ENCODE results near the gene PIK3C3. TPM values are rescaled to one million over a fixed set of nuclear protein-coding genes. Genes with fewer than 3 reads are reported as not detected.
A peak's percentile ranks its signal among the peaks of the same experiment; 100 is the strongest.

The PIK3C3 gene
- 10 to 100 TPM; 51.2 to 72.1 TPM for total RNA-seq

- TF ChIP-seq CTCF (IDR thresholded peaks at IDR 0.05): no peak
- DNase-seq (ENCODE audit: low spot score): peak; percentile 85
- peak within 1 kb of the TSS; percentile 84 for H3K4me3 ChIP-seq
- H3K4me1 ChIP-seq (ENCODE audit: control insufficient read depth in 1 of 2, low read depth in 2 of 2): peaks cover 16 to 17% of the 10 kb centered on the region in 2 donors
- H3K27ac ChIP-seq: peak within 1 kb of the TSS; percentile 46 to 52
- no peaks in the 10 kb centered on the region for H3K36me3 ChIP-seq
- no peaks in the 10 kb centered on the region for H3K9me3 ChIP-seq
- ATAC-seq (ENCODE audit: insufficient number of reproducible peaks, low FRiP score, low read depth): peak; percentile 94
- no peaks in the 10 kb centered on the region for H3K27me3 ChIP-seq (replicated peaks; ENCODE audit: insufficient read depth)
Measured at GRCh38 chr18:41954827-41955613, at the start of gene PIK3C3. PIK3C3 (plus strand) TSS chr18:41955234; CDS start chr18:41955292, 58 bp downstream.

GRCh38 chr18:41905786-41906527, 49.1 kb upstream of the PIK3C3 start:
- no peaks in the 10 kb centered on the region for H3K36me3 ChIP-seq
- no peak for TF ChIP-seq CTCF (IDR thresholded peaks at IDR 0.05)
- no peaks in the 10 kb centered on the region for H3K9me3 ChIP-seq
- DNase-seq (ENCODE audit: low spot score): no peak
- no peaks in the 10 kb centered on the region for H3K4me1 ChIP-seq (ENCODE audit: control insufficient read depth in 1 of 2, low read depth in 2 of 2)
- no peak overlapping the region for H3K27ac ChIP-seq
- no peak overlapping the region for H3K4me3 ChIP-seq
- no peaks in the 10 kb centered on the region for H3K27me3 ChIP-seq (replicated peaks; ENCODE audit: insufficient read depth)
- no peak for ATAC-seq (ENCODE audit: insufficient number of reproducible peaks, low FRiP score, low read depth)

GRCh38 chr18:41906528-41907146, 48.4 kb upstream of the PIK3C3 start:
- H3K36me3 ChIP-seq: no peaks in the 10 kb centered on the region
- DNase-seq (ENCODE audit: low spot score) (no peak), ATAC-seq (ENCODE audit: insufficient number of reproducible peaks, low FRiP score, low read depth) (no peak)
- H3K27ac ChIP-seq: no peak overlapping the region
- no peaks in the 10 kb centered on the region for H3K9me3 ChIP-seq
- H3K27me3 ChIP-seq (replicated peaks; ENCODE audit: insufficient read depth): no peaks in the 10 kb centered on the region
- no peaks in the 10 kb centered on the region for H3K4me1 ChIP-seq (ENCODE audit: control insufficient read depth in 1 of 2, low read depth in 2 of 2)
- H3K4me3 ChIP-seq: no peak overlapping the region
- peak; percentile 62 for TF ChIP-seq CTCF (IDR thresholded peaks at IDR 0.05)

- no peak for ATAC-seq (ENCODE audit: insufficient number of reproducible peaks, low FRiP score, low read depth)
- no peaks in the 10 kb centered on the region for H3K27me3 ChIP-seq (replicated peaks; ENCODE audit: insufficient read depth)
- no peaks in the 10 kb centered on the region for H3K9me3 ChIP-seq
- no peaks in the 10 kb centered on the region for H3K36me3 ChIP-seq
- no peaks in the 10 kb centered on the region for H3K4me1 ChIP-seq (ENCODE audit: control insufficient read depth in 1 of 2, low read depth in 2 of 2)
- no peak overlapping the region for H3K4me3 ChIP-seq
- no peak for DNase-seq (ENCODE audit: low spot score)
- TF ChIP-seq CTCF (IDR thresholded peaks at IDR 0.05): no peak
- H3K27ac ChIP-seq: no peak overlapping the region
Measured at GRCh38 chr18:41917181-41917580, 37.9 kb upstream of the PIK3C3 start.

- H3K36me3 ChIP-seq: no peaks in the 10 kb centered on the region
- no peak for ATAC-seq (ENCODE audit: insufficient number of reproducible peaks, low FRiP score, low read depth)
- DNase-seq (ENCODE audit: low spot score): no peak
- H3K9me3 ChIP-seq: no peaks in the 10 kb centered on the region
- no peak for TF ChIP-seq CTCF (IDR thresholded peaks at IDR 0.05)
- H3K27ac ChIP-seq: no peak overlapping the region
- no peaks in the 10 kb centered on the region for H3K4me1 ChIP-seq (ENCODE audit: control insufficient read depth in 1 of 2, low read depth in 2 of 2)
- H3K4me3 ChIP-seq: no peak overlapping the region
- H3K27me3 ChIP-seq (replicated peaks; ENCODE audit: insufficient read depth): no peaks in the 10 kb centered on the region
Measured at GRCh38 chr18:41921770-41922169, 33.3 kb upstream of the PIK3C3 start.
